Testis (tissue), 2 donors: ENCODE measurements around the gene SELENOP.

ENCODE experiments used
- CTCF ChIP-seq, 3 experiments: fragments of 450-650 bp in 2 of 3; fragments of 200-600 bp in 1 of 3; sonication (generic) in 1 of 3; IDR thresholded peaks; one replicate each; pipeline ENCODE4 v1.5.1; 2016 to 2019; ENCODE audit warnings: antibody characterized with exemption in 3 of 3, mild to moderate bottlenecking in 2 of 3, moderate library complexity in 1 of 3
- POLR2A ChIP-seq: fragments of 450-650 bp; IDR thresholded peaks from one replicate; pipeline ENCODE4 v1.6.1; 2017; ENCODE audit warnings: antibody characterized with exemption, mild to moderate bottlenecking, moderate library complexity

- TF ChIP-seq CTCF (IDR thresholded peaks at IDR 0.05) (no peak), POLR2A (no peak)
These were observed 15.2 kb upstream of the SELENOP start for GRCh38 chr5:42826757-42827515.
